22Rv1 (cell line): ENCODE measurements around the gene HES1.

Experiments
- ZFX ChIP-seq: fragments of 450-650 bp; IDR thresholded peaks from 2 replicates; pipeline ENCODE4 v1.6.1; 2017; ENCODE audit warnings: antibody characterized with exemption, borderline replicate concordance
- TF ChIP-seq, protein P1 (sequence below): fragments of 450-650 bp; IDR thresholded peaks from 2 replicates; pipeline ENCODE4 v1.5.1; 2017; ENCODE audit warnings: mild to moderate bottlenecking

DNA sequence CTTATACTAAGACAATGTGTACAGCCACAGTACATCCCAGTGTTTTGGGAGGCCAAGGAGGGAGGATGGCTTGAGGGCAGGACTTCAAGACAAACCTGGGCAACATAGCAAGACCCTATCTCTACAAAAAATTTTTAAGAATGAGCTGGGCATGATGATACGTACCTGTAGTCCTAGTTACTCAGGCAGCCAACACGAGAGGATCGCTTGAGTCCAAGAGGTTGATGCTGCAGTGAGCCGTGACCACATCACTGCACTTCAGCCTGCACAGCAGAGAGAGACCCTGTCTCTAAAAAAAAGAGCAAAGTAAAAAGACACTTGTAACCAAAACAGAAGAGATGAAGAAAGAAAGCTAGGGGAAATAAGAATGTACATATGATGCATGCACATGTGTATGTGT, 38.5 kb downstream of the HES1 start:
- TF ChIP-seq, protein P1, sequence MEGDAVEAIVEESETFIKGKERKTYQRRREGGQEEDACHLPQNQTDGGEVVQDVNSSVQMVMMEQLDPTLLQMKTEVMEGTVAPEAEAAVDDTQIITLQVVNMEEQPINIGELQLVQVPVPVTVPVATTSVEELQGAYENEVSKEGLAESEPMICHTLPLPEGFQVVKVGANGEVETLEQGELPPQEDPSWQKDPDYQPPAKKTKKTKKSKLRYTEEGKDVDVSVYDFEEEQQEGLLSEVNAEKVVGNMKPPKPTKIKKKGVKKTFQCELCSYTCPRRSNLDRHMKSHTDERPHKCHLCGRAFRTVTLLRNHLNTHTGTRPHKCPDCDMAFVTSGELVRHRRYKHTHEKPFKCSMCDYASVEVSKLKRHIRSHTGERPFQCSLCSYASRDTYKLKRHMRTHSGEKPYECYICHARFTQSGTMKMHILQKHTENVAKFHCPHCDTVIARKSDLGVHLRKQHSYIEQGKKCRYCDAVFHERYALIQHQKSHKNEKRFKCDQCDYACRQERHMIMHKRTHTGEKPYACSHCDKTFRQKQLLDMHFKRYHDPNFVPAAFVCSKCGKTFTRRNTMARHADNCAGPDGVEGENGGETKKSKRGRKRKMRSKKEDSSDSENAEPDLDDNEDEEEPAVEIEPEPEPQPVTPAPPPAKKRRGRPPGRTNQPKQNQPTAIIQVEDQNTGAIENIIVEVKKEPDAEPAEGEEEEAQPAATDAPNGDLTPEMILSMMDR: no peak
- no peak for TF ChIP-seq ZFX
